NCI-H1092 (cell line): ENCODE data around the gene ASXL3.

Experiments used
- DNase-seq: peaks from one replicate; lab custom pipeline; 2025; lab: John Stamatoyannopoulos, UW

The ASXL3 gene

DNA sequence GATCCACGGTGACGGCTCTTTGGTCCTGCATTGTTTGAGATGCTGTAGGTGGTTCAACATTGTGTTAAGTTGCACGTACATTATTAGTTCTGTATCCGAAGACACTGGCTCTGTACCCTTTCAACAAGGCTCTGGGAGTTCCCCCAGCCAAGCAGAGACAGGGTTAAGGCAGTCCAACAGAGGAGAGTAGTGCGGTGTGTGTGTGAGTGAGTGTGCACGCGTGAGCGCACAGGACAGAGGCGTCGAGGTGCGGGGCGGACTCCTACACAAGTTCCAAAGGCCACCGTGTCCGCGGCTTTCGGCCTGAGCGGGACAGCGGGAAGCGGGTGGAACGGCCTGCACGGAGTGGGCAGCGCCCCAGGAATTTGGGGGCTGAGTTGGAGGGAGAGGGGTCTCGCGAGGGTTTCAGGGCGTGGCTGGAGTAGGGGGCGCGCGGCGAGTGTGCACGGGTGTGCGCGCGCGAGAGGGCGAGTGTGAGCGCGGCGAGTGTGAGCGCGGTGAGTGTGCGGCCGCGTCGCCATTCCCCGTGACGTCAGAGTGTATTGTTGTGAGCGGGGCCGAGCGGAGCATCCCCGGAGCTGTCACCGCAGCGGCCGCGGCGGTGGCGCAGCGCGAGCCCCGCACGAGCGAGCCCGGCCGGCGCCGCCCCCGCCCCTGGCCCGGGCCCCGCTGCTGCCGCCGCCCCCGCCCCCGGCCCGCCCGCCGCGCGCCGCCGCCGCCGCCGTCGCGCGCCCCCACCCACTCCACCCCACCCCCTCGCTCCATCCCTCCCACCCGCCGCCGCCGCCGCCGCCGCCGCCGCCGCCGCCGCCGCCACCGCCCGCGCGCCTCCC lies at the start of gene ASXL3:
Gene ASXL3 (plus strand): TSS at position 535 of the 833 bp plus-strand sequence. CDS start 413 bp downstream, outside the sequence.
- DNase-seq, result peak; percentile 55

DNA sequence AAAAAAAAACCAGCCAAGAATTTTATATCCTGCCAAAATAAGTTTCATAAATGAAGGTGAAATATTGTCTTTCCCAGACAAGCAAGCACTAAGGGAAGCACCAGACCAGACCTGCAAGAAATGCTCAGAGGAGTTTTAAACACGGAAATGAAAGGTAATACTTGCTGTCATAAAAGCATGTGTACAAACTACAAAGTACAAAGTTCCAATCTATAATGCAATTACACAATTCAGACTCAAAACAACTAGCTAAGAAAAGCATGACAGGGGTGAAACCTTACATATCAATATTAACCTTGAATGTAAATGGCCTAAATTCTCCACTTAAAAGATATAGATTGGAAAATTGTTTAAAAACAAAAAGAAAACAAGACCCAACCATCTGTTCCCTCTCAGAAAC lies 45.0 kb upstream of the ASXL3 start:
- no peak for DNase-seq

DNA sequence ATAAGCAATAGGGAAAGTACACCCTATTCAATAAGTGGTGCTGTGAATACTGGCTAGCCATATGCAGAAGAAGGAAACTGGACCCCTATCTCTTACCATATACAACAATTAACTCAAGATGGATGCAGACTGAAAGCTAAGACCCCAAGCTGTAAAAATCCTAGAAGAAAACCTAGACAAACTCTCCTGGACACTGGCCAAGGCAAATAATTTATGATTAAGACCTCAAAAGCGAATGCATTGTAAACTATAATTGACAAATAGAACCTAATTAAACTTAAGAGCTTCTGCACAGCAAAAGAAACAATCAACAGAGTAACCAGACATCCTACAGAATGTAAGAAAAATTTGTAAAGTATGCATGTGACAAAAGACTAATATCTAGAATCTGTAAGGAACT lies 41.1 kb upstream of the ASXL3 start:
- DNase-seq, result no peak

DNA sequence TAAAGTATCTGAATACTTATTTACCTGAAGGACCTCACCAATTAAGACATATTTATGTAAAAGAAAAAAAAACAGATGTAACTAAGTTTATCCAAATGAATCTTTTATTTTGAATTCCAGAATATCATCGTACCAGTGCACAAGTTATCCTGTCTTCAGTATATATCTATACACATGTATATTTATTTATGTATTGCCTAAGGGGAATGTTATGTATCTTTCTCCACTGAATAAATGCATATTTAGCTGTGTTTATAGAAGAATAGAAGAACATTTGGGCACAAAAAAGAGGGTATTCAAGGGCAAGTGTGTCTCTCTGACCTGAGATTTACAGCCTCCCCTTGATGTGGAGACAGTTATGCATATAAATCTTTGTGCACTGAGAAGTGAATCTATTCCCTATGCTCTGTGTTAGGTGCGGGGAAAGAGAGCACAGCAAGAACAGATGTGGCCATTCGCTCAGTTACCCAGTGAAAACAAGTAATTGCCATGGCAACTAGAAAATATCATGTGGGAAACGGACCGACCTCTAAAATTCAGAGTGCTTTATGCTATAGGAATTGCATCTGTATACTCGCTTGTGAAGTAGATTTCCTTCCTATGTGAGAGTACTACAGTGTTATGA lies 39.5 kb upstream of the ASXL3 start:
- DNase-seq, result no peak

DNA sequence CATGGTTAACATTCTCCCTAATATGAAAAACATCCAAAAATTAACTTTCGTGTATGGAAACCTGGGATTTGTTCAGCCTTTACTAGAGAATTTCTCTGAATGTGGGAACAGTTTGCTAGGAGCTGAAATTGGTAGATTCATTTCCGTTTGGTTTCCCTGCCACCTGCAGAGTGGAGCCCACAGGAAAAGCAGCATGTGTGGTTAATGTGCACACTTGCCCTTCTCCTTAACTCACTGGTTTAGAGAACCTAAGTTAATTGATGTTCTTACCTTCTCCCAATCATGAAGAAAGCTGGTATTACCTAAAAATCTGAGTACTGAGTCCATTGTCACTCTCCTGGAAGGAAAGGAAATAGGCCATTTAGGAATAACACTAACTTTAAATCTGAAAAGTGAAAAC lies 37.6 kb upstream of the ASXL3 start:
- no peak for DNase-seq

DNA sequence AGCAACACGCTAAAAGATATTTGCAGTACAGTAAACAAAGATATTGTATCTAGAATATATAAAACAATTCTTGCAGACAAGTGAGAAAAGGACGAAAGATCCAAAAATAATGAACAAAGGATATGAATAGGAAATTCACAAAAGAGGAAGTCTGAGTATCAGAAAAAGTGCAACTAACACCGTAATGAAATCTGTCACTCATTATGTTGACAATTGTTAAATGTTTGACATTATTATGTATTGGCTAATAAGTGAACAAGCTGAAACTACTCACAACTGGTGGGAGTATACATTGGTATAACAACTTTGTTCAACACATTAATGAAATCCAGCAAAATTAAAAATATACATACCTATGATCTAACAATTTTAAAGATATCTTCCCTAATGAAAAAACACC lies 36.7 kb upstream of the ASXL3 start:
- no peak for DNase-seq

DNA sequence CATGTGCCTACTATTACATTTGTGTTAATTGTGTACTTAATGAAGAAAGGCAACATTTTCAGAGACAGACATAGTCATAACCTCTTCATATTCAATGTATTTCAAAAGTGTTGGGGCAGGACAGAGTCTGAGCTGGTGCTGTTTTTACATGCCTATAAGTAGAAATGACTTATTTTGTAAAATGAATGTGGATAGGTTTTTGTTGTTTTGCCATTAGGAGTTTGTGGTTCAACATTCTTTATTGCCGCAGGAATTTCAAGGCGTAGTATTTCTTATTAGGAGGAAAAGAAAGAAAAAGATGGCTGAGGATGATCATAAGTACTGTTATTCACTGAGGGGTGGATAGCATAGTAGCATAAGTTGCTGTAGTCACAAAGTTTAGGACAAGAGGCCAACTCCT lies 21.2 kb upstream of the ASXL3 start:
- no peak for DNase-seq

DNA sequence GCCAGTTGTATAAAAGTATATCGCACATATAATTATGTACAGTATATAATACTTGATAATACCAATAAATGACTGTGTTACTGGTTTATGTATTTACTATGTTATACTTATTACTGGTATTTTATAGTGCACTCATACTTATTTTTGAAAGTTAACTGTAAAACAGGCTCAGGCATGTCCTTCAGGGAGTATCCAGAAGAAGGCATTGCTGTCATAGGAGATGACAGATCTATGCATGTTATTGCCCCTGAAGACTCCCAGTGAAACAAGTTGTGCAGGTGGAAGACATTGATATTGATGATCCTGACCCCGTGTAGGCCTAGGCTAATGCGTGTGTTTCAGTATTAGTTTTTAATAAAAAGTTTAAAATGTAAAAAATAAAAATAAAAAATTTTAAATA lies 20.3 kb upstream of the ASXL3 start:
- no peak for DNase-seq

DNA sequence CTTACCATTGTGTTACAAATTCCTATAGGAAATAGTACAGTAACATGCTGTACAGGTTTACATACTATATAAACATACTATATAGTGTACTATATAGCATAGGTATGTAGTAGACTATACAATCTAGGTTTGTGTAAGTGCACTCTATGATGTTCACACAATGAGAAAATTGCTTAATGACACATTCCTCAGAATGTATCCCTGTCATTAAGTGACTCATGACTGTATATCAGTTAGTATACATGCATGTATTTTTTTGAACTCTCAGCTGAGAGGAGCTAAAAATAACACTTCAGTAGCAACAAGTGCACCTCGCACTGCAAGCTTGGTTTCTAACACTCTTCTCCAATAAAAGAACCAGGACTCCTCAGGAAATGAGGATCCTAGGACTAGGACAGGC lies 19.5 kb upstream of the ASXL3 start:
- no peak for DNase-seq

DNA sequence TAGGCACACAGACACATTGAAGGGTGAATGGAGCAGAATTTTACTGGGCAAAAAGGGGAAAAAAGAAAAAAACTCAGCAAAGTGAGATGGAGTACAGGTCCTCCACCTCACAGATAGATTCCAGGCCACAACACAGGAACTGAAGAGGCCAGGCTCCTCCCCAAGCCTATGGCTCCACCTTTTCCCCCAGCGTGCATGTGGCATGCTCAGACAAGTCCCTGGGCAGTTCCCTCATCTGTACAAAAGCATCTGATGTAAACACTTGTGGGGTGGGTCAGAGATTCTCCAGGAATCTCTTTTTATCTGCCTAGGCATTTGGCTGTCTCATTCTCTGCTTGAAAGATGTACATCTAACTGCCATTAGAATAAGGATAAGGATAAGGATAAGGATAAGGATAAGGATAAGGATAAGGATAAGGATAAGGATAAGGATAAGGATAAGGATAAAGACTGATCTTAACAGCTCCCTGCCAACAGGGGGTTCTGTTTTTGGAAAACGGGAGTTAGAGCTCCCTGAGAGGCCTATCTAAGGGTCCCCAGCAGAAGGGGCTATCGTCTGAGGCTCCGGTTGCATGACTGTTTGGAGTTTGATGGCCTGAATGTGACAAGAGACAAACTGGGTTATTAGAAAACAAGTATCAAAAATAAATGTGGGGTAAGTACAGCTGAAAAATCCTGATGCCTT lies 17.2 kb upstream of the ASXL3 start:
- no peak for DNase-seq

DNA sequence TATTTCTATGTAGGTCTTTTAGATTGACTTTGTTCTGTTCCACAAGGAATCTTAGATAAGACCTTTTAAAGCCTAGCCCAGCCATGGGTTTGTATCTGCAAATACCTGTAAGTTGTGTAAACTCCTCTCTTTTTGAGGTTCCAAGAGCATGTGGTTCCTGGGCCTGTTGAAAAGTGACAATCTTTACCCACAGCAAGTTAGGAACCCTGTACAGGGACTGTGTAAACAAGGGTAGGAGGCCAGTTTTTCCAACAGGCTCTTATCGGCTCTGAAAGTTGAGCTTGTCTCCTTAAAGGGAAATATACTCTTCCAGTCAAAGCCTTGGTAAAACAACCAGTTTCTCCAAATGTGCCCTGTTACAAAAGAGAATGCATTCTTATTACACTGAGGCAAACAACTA lies 15.3 kb upstream of the ASXL3 start:
- DNase-seq, result no peak

DNA sequence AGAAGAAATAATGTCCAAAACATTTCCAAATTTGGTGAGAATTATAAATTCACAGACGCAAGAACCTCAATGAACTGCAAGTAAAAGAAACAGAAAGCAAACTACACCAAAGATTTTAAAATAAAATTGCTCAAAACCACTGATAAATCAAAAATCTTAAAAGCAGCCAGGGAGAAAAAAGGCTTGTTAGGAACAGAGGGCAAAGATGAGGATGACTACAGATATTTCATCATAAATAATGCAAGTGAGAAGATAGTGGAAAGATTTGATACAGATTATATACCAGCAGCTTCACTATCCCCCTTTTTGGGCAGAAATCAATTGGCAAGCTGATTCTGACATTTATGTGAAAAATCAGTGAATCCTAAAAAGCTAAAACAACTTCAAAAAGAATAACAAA lies 10.3 kb upstream of the ASXL3 start:
- DNase-seq, result no peak

DNA sequence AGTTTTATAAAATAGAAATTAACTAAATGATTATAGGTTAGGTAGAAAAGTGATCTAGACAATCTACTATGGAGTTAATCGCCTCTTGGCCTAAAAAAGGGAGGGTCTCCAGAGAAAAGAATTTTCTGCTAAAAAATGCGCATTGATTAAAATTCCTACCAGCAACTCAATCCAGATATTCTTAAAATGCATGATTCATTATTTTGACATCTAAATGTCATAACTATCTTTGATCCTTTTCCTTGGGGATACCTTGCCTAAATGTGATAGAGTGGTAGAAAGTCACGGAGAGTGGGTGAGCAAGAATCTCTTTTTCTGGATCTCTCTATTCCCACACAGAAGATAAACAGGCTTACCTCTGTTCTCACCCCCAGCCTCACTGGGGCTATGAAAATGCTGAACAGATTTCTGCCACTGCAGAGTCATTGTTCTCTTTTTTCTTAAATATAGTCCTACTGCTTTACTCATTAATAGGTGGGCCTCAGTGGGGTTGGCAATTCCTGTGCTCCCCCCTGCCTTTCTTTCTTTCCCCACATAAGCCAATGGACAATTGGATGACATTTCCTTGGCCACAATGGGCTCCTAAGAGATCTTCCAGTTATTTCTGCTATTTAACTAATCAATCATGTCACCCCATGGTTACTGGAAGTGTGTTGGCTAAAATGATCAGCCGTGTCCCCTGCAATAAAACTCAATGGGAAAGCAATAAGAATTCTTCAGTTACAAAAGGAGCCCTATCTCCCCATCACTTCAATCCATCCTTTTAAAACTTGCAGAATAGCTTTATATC lies 5.8 kb upstream of the ASXL3 start:
- DNase-seq, result no peak

DNA sequence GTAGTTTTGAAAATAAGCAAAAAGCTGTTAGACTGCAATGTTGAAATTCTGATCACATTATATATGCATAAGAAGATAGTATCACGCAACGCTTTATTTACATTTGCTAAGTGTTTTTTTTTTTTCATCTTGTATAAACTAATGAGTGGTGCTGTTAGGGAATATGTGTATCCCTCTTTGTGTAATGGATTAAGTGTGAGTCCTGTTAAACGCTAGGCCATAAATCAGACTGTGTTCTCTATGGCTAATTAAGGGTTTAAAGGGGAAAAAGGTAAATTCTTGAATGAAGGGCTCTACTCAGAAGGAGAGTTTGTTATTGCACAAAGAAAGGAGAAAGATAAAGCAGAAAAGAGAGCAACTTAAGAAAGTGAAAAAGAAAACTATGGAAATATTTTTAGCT lies 4.8 kb upstream of the ASXL3 start:
- DNase-seq, result no peak

DNA sequence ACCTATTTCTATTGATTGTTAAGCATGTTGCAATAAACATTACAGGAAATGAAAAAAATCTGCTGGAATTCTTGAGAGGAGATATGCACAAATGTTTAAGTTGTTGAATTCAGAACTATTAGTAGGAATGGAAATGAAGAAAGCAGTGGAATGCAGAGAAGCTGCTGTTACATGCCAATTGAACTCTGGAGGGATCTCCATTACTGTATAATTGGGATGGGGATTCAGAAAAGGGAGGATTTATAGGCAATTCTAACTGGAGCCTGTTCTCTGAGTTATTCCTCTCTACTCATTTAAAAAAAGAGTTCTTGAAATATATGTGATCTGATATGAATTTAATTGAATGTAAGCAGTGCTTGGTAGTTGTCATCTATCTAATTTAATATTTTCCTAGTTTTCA lies 2.6 kb upstream of the ASXL3 start:
- no peak for DNase-seq

DNA sequence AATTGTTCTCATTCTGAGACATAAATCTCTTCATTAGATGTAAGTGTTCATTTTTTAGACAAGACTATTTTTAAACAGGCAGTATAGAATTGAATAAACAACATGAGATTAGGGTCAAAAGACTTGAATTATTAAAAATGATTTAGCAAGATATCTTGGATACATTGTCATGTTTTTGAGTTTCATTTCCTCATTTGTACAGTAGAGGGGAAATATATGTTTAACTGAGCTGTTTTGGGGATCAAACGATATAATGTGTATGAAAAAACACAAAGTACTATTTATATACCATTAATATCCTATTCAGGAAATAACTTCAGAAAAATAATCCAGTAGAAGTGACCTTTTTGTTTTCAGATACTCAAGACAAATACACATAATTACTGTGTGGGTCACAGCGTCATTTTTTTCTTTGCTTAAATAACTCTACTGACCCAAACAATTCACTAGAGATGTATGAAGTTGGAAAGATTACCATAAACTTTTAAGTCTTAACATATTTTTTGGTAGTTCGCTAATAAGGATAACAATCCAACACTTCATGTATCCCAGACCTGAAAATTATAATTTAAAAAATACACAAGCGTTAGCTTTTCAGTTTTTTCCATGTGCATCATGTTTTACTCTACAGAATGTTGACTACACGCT lies 896 bp upstream of the ASXL3 start:
- DNase-seq, result no peak

DNA sequence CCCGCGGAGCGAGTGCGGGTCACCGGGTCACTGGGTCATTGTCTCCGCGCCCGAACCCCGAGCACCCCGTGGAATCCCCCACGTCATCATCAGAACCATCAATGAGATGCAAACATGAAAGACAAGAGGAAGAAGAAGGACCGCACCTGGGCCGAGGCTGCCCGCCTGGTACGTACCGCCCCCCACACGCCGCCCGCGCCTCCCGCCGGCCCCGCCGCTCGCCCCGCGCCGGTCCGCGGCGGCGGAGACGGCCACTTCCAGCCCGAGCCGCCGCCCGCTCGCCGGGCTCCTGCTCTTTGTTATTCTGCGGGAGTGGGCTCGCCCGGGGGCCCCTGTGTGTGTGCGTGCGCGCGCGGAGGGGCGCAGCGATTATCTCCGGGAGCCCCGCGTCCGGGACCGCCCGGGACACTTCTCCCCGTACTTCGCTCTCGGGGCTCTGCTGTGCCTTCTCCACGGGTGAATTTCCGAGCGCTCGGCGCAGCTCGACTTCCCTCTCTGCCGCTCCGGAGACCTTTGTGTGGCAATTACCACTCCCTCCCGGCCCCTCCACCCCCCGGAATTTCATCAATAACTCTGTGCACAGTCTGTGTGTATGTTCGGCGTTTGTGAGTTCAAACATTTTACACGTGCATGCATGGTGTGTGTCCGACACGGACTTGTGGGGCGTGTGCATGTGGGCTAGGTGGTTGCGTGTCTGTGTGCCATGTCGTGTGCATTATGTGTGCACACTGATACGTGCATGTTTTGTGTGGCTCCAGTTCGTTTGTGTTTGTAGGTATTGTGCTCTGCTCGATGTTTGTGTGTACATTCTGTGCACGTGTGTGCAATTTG lies 714 bp downstream of the ASXL3 start:
- peak; percentile 66 for DNase-seq

DNA sequence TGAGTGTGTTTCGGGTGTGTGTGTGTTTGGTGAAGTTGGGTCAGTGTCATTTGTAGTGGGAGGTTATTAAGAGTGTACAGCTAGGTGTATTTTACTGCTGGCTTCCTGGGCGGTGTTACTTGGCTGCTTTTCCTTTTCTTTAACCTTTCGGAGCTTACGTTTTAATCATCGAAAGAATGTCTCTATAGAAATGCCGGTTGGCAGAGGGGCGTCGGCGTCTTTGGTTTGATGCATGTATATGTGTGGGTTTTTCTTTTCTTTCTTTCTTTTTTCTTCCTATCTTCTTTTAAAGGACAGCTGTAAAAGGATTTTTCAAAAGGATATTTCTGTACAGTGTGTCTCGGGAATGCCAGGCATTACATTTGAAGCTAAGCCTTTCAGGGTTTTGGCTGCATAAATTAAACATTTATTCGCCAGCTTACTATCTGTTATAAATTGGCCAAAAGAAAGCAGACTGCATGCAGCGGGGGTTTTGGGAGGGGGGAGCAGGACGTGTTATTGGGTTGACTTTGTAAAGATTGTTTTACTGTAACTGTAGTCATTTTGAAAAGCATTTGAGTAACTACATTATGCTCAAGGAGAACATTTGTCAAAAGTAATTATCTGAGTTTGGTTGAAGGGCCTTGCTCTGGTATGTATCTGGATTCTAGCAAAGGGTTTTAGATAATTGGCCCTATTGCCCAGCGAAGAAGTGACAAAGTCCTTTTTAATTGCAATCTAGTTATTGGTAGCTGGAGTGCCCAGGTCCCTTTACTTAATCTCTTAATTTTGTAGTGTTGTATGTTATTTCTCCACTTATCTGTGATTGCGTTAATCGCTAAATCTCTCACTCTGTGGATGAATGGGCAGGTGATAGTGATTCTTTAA lies 1.6 kb downstream of the ASXL3 start:
- no peak for DNase-seq

DNA sequence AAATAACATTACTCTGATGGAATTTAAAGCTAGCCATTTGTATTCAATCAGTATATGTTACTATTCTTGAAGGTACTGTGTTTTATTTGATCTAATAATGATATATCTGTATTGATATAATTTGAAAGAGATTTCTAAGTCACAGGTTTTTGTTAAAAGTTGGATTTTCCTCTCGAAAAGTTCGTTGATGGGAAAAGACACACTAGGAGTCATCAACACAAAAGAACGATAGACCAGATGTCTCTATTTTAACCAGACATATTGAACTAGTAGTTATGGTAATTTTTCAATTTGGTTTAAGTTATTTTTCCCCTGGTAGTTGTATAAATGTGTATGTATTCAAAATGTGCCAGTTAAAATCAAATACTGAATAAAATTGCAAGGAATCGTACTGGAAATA lies 2.5 kb downstream of the ASXL3 start:
- no peak for DNase-seq

DNA sequence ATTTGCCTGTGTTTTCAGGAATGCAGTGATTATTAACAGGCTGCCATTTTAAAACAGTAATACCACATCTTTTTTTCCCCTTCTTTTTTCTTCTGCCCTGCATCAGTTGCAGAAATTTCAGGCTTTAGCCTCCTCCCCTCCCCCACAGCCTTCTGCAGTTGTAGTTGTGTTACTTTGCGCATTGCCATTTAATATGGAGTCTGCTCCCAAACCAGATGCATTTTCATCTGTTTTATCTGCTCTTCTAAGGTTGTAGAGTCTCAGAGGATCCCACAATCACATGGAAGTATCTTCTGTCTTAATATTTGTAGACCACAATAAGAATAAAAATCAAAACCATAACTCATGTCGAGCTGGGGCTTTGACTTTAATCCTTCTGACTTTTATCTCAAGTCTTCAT lies 3.8 kb downstream of the ASXL3 start:
- DNase-seq, result no peak
